GM19455 (cell line): Measurements from ENCODE around the gene F12.
"Not testable (repeated sequence)": the region's sequence is repeated elsewhere in the genome, so short reads cannot be mapped to it uniquely, and the experiment has no call there.

Source experiments
- ATAC-seq: cut with Tn5 transposase; IDR thresholded peaks from one replicate; pipeline ENCODE4 v1.9.1; 2021; ENCODE audit not compliant: unreplicated experiment

The F12 gene

DNA sequence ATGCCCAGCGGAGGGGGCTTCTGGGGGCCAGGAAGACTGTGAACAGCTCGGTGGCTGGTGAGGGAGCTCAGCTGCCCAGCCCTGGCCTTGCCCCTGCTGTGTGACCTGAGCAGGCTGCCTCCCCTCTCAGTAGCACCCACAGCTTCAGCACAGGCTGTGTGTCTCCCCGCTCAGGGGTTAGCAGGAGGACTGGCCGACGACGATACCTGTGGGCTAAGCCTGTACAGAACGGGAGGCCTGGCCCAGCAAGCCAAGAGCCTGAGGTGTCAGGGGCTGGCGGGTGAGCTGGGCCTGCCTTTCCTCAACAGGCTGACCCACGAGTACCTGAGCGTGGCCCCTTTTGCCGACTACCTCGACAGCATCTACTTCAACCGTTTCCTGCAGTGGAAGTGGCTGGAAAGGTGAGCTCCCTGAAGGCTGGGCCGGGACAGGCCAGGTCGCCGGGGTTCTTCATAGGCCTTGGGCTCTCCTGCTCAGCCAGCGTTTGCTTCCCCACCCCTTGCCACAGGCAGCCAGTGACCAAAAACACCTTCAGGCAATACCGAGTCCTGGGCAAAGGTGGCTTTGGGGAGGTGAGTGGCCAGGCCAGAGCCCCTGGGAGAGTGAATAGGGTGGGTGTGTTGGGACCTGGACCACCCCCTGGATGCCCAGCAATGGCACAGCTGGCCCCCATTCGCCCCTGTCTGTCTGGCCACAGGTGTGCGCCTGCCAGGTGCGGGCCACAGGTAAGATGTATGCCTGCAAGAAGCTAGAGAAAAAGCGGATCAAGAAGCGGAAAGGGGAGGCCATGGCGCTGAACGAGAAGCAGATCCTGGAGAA lies 23.7 kb upstream of the F12 start:
- no peak for ATAC-seq

DNA sequence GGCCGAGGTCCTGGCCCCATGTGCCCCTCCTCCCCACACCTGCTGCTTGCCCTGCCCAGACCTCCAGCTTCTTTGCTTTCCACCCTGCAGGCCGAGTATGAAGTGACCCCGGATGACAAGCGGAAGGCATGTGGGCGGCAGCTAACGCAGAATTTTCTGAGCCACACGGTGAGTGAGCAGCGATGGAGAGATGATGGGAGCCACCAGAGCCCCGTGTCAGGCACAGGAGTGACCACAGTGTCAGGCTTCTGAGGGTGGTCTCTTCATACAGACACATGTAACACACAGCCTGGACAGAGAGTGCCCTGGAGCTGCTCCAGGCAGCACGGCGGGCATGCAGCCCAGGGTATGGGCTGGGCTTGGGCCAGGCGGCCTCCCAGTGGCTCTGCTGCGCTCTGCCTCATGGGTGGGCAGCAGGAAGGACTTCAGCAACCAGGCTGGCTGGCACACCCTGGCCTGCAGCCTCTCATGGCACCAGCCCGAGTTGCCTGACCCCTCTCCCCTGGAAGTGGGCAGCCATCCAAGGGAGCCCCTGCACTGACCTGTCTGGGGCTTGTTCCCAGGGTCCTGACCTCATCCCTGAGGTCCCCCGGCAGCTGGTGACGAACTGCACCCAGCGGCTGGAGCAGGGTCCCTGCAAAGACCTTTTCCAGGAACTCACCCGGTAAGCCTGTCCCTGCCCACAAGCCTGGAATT lies 22.9 kb upstream of the F12 start:
- no peak for ATAC-seq

DNA sequence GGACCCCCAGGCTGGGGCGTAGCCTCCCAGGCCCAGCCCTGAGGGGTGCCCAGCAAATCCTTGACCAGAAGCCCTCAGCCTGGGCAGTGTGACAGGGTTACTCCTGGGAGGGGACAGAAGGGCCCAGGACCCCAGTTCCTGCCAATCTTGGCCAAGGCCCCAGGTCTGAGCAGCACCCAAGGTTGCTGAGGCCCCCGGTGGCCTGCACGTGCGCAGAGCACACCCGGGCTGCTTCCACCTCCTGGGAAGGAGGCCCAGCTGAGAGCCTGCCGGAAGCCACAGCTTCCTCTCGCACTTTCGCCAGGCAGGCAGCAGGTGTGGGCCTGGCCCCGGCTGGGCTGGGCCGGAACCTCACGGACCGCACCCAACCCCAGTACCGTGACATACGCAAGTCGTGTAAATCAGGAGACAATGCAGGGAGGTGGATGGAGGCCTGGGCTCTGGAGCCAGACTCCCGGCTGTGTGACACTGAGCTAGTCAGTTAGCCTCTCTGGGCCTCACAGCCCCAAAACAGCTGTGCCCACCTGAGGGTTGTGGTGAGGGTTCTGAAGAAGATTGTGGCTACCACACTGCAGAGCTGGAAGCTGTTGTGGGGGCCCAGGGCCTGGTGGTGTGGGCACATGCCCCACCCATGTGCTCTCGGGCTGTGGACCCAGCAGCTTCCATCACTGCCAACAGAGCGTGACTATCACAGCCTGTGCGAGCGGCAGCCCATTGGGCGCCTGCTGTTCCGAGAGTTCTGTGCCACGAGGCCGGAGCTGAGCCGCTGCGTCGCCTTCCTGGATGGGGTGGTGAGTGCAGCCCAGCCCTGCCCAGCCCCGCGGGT lies 22.2 kb upstream of the F12 start:
- peak; percentile 37 for ATAC-seq

DNA sequence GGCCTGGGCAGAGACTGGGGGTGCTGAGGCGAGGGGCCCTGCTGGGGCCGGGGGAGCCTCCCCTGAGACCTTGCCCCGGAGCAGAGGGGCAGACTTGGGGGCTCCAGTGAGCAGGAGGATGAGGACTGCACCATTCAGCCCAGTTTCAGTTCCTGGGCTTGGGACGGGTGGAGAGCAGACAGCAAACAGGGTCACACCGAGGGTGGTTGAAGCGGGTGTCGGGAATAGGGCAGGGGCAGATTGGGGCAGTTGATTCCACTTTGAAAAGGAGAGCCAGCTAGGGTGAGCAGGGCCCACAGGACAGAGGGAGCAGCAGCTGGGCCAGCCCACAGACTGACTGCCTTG lies 21.6 kb upstream of the F12 start:
- no peak for ATAC-seq

- ATAC-seq, result no peak
Observed at GRCh38 chr5:177430140-177430951, 21.0 kb upstream of the F12 start.

GRCh38 chr5:177429248-177430040 lies 20.1 kb upstream of the F12 start:
- no peak for ATAC-seq

GRCh38 chr5:177428574-177429217 lies 19.3 kb upstream of the F12 start:
- no peak for ATAC-seq

DNA sequence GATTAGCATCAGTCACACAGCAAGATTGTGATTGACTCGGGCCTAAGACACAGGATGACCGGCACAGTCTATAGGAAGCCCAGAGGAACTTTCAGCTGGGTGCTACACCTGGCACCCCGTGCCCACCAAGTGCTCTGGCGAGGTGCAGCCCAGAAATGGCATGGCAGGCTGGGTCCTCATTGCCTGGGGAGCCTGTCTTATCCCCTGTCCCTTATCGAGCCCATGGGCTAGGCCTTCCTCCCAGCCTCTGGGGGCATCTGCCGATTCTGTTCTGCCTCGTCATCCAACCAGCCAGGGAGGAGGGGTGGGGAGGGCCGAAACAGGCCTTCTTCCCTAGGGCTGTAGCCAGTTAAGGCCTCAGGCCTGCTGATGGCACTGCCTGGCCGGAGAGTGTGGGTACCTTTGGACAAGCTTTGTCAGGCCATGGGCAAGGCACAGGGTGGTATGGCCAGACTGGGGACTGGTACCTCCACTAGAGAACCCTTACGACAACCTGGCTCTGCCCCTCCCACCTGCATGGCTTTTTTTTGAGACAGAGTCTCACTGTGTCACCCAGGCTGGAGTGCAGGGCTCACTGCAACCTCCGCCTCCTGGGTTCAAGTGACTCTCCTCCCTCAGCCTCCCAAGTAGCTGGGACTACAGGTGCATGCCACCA lies 18.7 kb upstream of the F12 start:
- no peak for ATAC-seq

DNA sequence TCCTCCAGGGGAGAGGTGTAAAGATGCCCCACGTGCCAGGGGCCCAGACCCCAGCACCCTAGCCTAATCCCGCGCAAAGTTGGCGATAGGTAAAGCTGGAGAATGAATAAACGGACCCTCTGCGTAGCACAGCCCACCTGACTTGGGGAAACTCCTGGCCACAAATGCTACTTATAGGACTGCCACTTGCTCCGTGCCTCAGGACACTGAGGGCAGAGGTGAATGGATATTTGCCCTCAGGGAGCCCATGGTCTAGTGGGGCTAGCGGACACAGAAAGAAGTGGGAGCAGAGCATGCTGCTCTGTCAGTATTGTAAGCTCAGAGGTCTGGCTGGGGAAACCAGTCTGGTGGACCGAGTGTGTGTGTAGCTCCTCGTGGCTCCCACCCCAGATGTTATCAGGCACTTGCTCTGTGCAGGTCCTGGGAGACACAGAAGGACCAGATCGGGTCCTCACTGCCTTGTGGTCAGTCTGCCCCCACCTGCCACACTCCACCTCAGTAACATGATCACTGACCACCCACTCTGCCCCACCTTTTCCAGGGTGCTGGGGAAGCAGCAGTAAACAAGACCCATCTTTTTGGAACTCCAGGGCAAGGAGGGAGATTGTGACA lies 18.0 kb upstream of the F12 start:
- ATAC-seq, result no peak

DNA sequence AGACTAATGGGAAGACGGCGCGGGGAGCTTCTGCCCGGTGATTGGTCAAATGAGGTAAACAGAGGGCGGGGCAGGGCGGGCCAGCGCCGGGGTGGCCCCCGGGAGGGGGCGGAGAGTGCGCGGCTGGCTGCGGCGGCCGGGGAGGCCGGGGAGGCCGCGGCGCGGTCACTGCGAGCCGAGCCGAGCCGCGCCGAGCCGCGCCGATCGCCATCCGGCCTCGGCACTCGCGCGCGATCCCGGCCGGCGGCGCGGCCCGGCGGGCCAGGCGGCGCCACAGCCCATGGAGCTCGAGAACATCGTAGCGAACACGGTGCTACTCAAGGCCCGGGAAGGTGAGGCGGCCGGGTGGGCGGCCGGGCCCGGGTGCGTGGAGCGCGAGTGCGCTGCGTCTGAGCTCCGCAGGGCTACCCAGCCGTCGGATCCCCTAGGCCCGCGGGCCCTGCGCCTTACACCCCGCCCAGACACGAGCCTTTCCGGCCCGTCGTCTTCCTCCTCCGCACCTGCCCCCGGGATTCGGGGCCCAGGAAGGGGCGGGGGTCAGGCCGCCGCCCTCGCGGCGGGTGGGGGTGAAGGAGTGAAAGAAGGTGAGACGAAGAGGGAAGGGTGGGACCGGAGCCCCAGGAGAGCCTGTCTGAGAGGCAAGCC lies 17.3 kb upstream of the F12 start, which contains the start of gene GRK6:
Gene GRK6 (plus strand): TSS at position 111 of the 645 bp plus-strand sequence. CDS start 170 bp downstream, at position 281.
- peak; percentile 4 for ATAC-seq

- peak; percentile 79 for ATAC-seq
Observed at GRCh38 chr5:177425801-177426565, 16.6 kb upstream of the F12 start.

DNA sequence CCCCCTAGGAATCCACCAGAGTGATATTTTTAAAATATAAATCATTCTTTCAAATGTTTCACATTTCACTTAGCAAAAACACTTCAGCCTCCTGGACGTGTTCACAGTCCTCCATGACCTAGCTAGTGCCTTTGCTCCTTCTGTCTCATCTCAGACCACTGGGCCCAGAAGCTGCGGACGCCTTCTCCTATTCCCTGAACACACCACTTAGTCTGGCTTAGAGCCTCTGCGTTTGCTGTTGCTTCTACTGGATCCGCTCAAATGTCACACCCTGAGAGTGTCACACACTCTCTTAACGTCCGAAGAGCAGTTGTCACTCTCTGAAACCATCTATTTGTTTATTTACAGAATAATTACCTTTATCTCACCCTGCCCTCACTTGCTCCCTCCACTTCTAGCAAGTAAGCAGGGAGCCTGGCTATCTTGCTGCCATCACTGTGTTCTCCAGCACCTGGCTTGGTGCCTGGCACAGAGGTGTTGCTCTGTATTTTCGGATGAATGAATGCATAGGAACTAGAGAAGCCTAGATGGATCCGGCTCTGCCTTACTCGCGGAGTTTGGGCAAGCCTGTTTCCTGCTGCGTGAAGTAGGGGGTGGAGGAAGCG lies 15.9 kb upstream of the F12 start:
- no peak for ATAC-seq

DNA sequence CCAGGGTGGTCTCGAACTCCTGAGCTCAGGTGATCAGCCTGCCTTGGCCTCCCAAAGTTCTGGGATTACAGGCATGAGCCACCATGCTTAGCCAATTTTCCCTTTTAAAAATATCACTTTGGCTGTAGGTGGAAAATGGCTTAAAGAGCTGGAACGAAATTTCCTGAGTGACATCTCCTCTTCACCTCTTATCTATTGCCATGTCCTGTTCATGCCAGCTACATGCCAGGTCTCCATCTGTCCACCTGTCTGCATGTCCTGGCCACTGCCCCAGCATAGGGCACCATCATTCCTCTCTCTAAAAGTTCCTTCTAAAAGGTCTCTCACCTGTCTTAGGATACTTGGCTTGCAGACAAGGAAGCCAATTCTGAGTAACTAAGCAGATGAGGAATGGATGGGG lies 14.3 kb upstream of the F12 start:
- ATAC-seq, result no peak

GRCh38 chr5:177421062-177421798 lies 11.9 kb upstream of the F12 start:
- ATAC-seq, result no peak

- not testable (repeated sequence) for ATAC-seq
Observed at GRCh38 chr5:177420472-177420871, 11.1 kb upstream of the F12 start.

- ATAC-seq, result no peak
Observed at GRCh38 chr5:177419046-177419445, 9.7 kb upstream of the F12 start.
